Stimulated activated CD4-positive, alpha-beta T cell treated with anti-CD3 and anti-CD28 coated beads, Interleukin-4, amount 100 ng/mL, for 48 hours (primary cell): ENCODE results near the gene MROH2A.

Experiments
- DNase-seq, 2 donors: peaks; one replicate each; pipeline ENCODE4 v3.0.0-alpha.2; 2020; ENCODE audit warnings: low read depth in 2 of 2

The MROH2A gene

GRCh38 chr2:233819884-233820773, 42.0 kb downstream of the MROH2A start:
- DNase-seq = no peak

GRCh38 chr2:233820774-233821105, 42.6 kb downstream of the MROH2A start:
- no peak for DNase-seq

- DNase-seq = no peak
Observed at GRCh38 chr2:233821196-233821595, 43.1 kb downstream of the MROH2A start.

- no peak for DNase-seq
Observed at GRCh38 chr2:233821709-233822100, 43.6 kb downstream of the MROH2A start.

- DNase-seq = no peak
Observed at GRCh38 chr2:233822101-233822771, 44.1 kb downstream of the MROH2A start.

- no peak for DNase-seq
Observed at GRCh38 chr2:233822781-233823730, 44.9 kb downstream of the MROH2A start.

- no peak for DNase-seq
Observed at GRCh38 chr2:233823731-233824121, 45.6 kb downstream of the MROH2A start.

GRCh38 chr2:233824373-233824772, 46.2 kb downstream of the MROH2A start:
- DNase-seq = no peak

- no peak for DNase-seq
Observed at GRCh38 chr2:233828546-233829192, 50.5 kb downstream of the MROH2A start.

GRCh38 chr2:233829193-233830110, 51.3 kb downstream of the MROH2A start:
- no peak for DNase-seq

GRCh38 chr2:233830111-233830802, 52.1 kb downstream of the MROH2A start:
- no peak for DNase-seq

- DNase-seq = no peak
Observed at GRCh38 chr2:233831011-233831721, 53.0 kb downstream of the MROH2A start.

- no peak for DNase-seq
Observed at GRCh38 chr2:233831861-233832260, 53.7 kb downstream of the MROH2A start.

- DNase-seq = no peak
Observed at GRCh38 chr2:233832414-233832813, 54.3 kb downstream of the MROH2A start.

GRCh38 chr2:233832869-233833311, 54.8 kb downstream of the MROH2A start:
- DNase-seq = no peak

GRCh38 chr2:233833345-233833744, 55.2 kb downstream of the MROH2A start:
- DNase-seq = no peak

- no peak for DNase-seq
Observed at GRCh38 chr2:233835230-233836186, 57.4 kb downstream of the MROH2A start.

- no peak for DNase-seq
Observed at GRCh38 chr2:233836359-233836758, 58.2 kb downstream of the MROH2A start.
